COLO829 (cell line): ENCODE results near the gene FAM107B.
"Not testable (repeated sequence)": the region's sequence is repeated elsewhere in the genome, so short reads cannot be mapped to it uniquely, and the experiment has no call there.

Experiments used
- DNase-seq: peaks from one replicate; pipeline ENCODE4 v3.0.0; 2012; ENCODE audit warnings: low spot score

Gene FAM107B

GRCh38 chr10:14736043-14736442, 38.7 kb downstream of the FAM107B start:
- no peak for DNase-seq

GRCh38 chr10:14731875-14732512, 42.7 kb downstream of the FAM107B start:
- DNase-seq: no peak

GRCh38 chr10:14728346-14728745, 46.4 kb downstream of the FAM107B start:
- no peak for DNase-seq

GRCh38 chr10:14727924-14728323, 46.8 kb downstream of the FAM107B start:
- DNase-seq: no peak

GRCh38 chr10:14727465-14727864, 47.2 kb downstream of the FAM107B start:
- DNase-seq: no peak

GRCh38 chr10:14724931-14725330, 49.8 kb downstream of the FAM107B start:
- DNase-seq: no peak

- DNase-seq: no peak
Observed at GRCh38 chr10:14723052-14723689, 51.5 kb downstream of the FAM107B start.

- no peak for DNase-seq
Observed at GRCh38 chr10:14717552-14717951, 57.1 kb downstream of the FAM107B start.

GRCh38 chr10:14712991-14713424, 61.7 kb downstream of the FAM107B start:
- peak; percentile 56 for DNase-seq

- not testable (repeated sequence) for DNase-seq
Observed at GRCh38 chr10:14709344-14709743, 65.4 kb downstream of the FAM107B start.

GRCh38 chr10:14707481-14707880, 67.2 kb downstream of the FAM107B start:
- DNase-seq: no peak

- no peak for DNase-seq
Observed at GRCh38 chr10:14705548-14706230, 69.0 kb downstream of the FAM107B start.

- no peak for DNase-seq
Observed at GRCh38 chr10:14703631-14704001, 71.1 kb downstream of the FAM107B start.

- DNase-seq: no peak
Observed at GRCh38 chr10:14701466-14701865, 73.2 kb downstream of the FAM107B start.

- no peak for DNase-seq
Observed at GRCh38 chr10:14700546-14700945, 74.2 kb downstream of the FAM107B start.

- no peak for DNase-seq
Observed at GRCh38 chr10:14699482-14699881, 75.2 kb downstream of the FAM107B start.

- DNase-seq: no peak
Observed at GRCh38 chr10:14698829-14699170, 75.9 kb downstream of the FAM107B start.

GRCh38 chr10:14698111-14698828, 76.4 kb downstream of the FAM107B start:
- no peak for DNase-seq

GRCh38 chr10:14697281-14697680, 77.4 kb downstream of the FAM107B start:
- DNase-seq: no peak

- no peak for DNase-seq
Observed at GRCh38 chr10:14696821-14697220, 77.9 kb downstream of the FAM107B start.

GRCh38 chr10:14695847-14696480, 78.7 kb downstream of the FAM107B start:
- DNase-seq: no peak

GRCh38 chr10:14693891-14694290, 80.8 kb downstream of the FAM107B start:
- DNase-seq: no peak
